PFSK-1 (cell line): ENCODE results near the gene CACNG7.

ENCODE experiments used
- FOXP2 ChIP-seq: optimal IDR thresholded peaks from 2 replicates; pipeline ENCODE3; 2011; ENCODE audit warnings: borderline replicate concordance, control low read depth, inconsistent platforms; ENCODE audit not compliant: insufficient read depth; ENCODE audit errors: extremely low read length, extremely low read depth
- POLR2AphosphoS5 ChIP-seq: IDR thresholded peaks from 2 replicates; pipeline ENCODE4 v1.6.1; 2012; ENCODE audit warnings: low read depth, mild to moderate bottlenecking, control low read depth, low read length, moderate library complexity
- SIN3A ChIP-seq: IDR thresholded peaks from 2 replicates; pipeline ENCODE4 v1.6.1; 2012; ENCODE audit warnings: mild to moderate bottlenecking, low read length, moderate library complexity, borderline replicate concordance; ENCODE audit not compliant: insufficient read depth
- TAF1 ChIP-seq: IDR thresholded peaks from 2 replicates; pipeline ENCODE4 v1.6.1; 2012; ENCODE audit warnings: low read length, control low read depth, borderline replicate concordance; ENCODE audit not compliant: insufficient read depth
- TF ChIP-seq, protein P1 (sequence below), 2 experiments: IDR thresholded peaks; 2 replicates each; pipeline versions ENCODE4 v1.6.1 to v1.8.0; 2011 to 2012; ENCODE audit warnings: low read depth in 2 of 2, low read length in 2 of 2, control low read depth in 1 of 2, inconsistent platforms in 1 of 2, mild to moderate bottlenecking in 1 of 2, moderate library complexity in 1 of 2; ENCODE audit not compliant: insufficient read depth in 1 of 2

The CACNG7 gene

DNA sequence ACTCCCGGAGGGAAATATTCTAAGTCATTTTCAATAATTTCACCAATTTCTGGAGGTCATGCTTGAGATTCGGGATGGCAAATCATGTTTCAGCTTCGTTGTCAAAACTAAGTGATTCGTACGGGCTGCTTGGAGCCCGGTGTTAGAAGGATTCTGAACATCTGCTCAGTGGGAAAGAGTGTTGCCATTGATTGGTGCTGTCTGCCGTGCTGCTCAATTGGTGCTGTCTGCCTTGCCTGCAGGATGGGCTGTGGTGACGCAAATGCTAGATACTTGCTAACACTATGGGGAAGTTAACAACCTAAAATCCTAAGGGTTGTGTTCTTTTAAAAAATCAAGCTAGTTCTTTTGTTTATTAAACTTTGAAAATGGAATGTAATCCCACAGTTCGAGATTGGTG is 36.4 kb downstream of the CACNG7 start:
- no peak for TF ChIP-seq FOXP2
- TF ChIP-seq POLR2AphosphoS5: no peak
- no peak for TF ChIP-seq TAF1
- no peak for TF ChIP-seq SIN3A
- TF ChIP-seq, protein P1, sequence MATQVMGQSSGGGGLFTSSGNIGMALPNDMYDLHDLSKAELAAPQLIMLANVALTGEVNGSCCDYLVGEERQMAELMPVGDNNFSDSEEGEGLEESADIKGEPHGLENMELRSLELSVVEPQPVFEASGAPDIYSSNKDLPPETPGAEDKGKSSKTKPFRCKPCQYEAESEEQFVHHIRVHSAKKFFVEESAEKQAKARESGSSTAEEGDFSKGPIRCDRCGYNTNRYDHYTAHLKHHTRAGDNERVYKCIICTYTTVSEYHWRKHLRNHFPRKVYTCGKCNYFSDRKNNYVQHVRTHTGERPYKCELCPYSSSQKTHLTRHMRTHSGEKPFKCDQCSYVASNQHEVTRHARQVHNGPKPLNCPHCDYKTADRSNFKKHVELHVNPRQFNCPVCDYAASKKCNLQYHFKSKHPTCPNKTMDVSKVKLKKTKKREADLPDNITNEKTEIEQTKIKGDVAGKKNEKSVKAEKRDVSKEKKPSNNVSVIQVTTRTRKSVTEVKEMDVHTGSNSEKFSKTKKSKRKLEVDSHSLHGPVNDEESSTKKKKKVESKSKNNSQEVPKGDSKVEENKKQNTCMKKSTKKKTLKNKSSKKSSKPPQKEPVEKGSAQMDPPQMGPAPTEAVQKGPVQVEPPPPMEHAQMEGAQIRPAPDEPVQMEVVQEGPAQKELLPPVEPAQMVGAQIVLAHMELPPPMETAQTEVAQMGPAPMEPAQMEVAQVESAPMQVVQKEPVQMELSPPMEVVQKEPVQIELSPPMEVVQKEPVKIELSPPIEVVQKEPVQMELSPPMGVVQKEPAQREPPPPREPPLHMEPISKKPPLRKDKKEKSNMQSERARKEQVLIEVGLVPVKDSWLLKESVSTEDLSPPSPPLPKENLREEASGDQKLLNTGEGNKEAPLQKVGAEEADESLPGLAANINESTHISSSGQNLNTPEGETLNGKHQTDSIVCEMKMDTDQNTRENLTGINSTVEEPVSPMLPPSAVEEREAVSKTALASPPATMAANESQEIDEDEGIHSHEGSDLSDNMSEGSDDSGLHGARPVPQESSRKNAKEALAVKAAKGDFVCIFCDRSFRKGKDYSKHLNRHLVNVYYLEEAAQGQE (IDR thresholded peaks at IDR 0.05; ENCODE audit: insufficient read depth in 1 of 2, low read depth in 2 of 2, low read length in 2 of 2): no peak

DNA sequence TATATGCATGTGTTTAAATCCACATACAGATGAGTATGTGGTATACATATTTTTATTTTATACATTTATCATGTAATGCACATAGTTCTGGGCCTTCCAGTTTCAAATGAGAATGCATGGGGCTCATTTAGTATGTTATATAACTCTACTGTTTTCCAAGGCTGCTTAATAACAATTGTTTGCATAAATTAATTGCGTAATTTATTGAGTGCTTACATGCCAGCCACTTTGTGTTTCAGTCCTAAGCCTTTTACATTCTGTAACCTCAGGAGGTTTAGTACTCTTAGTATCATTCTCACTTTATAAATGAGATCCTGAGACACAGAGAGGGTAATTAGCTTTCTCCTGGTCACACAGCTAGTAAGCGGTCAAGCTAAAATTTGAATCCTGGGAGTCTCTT is 36.9 kb downstream of the CACNG7 start:
- no peak for TF ChIP-seq TAF1
- TF ChIP-seq POLR2AphosphoS5: no peak
- no peak for TF ChIP-seq SIN3A
- TF ChIP-seq FOXP2: no peak
- TF ChIP-seq, protein P1 (IDR thresholded peaks at IDR 0.05; ENCODE audit: insufficient read depth in 1 of 2, low read depth in 2 of 2, low read length in 2 of 2): no peak

DNA sequence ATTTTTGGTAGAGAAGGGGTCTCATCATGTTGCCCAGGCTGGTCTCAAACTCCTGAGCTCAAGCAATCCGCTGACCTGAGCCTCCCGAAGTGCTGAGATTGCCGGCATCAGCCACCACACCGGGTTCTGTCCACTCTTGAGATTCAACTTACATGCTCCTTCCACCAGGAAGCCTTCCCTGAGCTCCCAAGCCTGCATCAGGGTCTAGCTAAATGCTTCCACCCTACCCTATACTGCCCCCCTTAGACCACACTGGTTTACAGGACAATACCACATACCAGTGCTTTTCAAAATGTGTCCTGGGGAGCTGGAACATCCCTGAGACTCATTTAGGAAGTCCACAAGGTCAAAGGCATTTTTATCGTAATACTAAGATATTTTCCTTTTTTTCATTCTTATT is 38.5 kb downstream of the CACNG7 start:
- TF ChIP-seq TAF1 (no peak), SIN3A (no peak), FOXP2 (no peak), POLR2AphosphoS5 (no peak)
- TF ChIP-seq, protein P1 (IDR thresholded peaks at IDR 0.05; ENCODE audit: insufficient read depth in 1 of 2, low read depth in 2 of 2, low read length in 2 of 2): no peak

DNA sequence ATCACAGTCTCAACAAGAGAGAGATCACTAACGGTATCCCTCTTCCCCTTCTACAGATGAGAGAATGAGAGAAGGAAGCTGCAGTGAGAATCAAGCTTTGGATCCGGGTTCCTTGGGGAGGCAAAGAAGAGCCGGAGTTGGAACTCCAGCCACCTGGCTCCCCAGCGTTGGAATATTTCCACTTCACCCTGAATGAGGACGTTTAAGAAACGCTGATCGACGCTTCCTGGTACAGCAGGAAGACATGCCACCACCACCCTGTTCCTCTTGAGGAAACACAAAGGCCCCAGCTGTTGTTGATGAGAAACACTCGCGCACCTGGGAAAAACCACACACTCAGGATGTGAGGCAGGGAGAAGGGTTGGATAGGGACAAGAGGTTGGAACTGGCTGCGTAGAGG is 42.4 kb downstream of the CACNG7 start:
- TF ChIP-seq POLR2AphosphoS5 (no peak), SIN3A (no peak), FOXP2 (no peak), TAF1 (no peak)
- TF ChIP-seq, protein P1 (IDR thresholded peaks at IDR 0.05; ENCODE audit: insufficient read depth in 1 of 2, low read depth in 2 of 2, low read length in 2 of 2): no peak

DNA sequence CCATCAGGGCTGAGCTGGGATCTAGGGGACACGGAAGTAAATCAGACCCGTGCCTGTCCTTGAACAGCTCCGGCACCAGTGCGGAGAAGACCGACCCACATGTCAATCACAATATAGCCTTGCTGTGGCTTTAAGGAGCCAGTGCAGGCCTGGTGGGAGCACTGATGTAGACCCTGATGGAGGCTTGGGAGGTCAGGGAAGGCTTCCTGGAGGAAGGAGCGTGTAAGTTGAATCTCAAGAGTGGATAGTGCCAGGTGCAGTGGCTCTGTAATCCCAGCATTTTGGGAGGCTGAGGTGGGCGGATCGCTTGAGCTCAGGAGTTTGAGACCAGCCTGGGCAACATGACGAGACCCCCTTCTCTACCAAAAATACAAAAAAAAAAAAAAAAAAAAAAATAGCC is 42.9 kb downstream of the CACNG7 start:
- TF ChIP-seq POLR2AphosphoS5: no peak
- TF ChIP-seq TAF1: no peak
